ENCODE measurements around the gene CAVIN4. TPM values are rescaled to one million over a fixed set of nuclear protein-coding genes. Genes with fewer than 3 reads are reported as not detected.

CAVIN4 gene
- polyA plus RNA-seq (0.10 to 0.18 TPM (median 0.18 TPM) in 3 replicates), polyA minus RNA-seq (0.07 to 0.45 TPM in 2 of 3 replicates, not detected in the other)
- not detected for polyA plus RNA-seq (2011; ENCODE audit: low read depth)
- 0.12 TPM in 1 of 2 replicates, not detected in the other for polyA plus RNA-seq (2011; cell fraction: cytosol; rRNA removed)
- polyA plus RNA-seq (2011; cell fraction: nucleus; rRNA removed): 0.44 and 0.70 TPM in 2 replicates
- polyA plus RNA-seq (2012; ENCODE audit: low replicate concordance): 0.16 and 0.23 TPM in 2 replicates
- polyA minus RNA-seq (2011; cell fraction: cytosol; rRNA and poly(A)+ RNA removed): not detected
- 0.32 and 0.62 TPM in 2 replicates for polyA minus RNA-seq (2011; cell fraction: nucleus; rRNA and poly(A)+ RNA removed)

DNA sequence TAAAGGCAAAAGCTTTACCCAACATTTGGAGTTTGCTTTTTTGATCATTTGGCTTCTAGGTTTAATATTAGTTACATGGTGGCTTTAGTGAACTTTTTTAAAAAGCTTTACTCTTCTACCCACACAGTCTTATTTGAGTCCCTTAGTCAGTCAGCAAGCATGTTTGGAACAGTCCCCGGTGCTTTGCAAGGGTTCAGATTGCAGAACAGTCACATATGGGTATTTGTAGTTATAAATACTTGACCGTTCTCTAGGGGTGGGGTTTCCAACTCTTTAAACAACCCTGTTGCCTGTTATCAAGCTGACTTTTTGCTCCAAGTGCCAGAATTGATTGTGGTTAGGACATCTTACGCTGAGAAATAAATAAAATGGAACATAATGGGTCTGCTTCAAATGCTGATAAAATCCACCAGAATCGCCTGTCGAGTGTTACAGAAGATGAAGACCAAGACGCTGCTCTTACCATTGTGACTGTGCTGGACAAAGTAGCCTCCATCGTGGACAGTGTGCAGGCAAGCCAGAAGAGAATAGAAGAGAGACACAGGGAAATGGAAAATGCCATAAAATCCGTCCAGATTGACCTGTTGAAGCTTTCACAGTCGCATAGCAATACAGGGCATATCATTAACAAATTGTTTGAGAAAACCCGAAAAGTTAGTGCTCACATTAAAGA, at the start of gene CAVIN4:
TSS of gene CAVIN4 (plus strand) at position 304 of the 673 bp plus-strand sequence. CDS start at position 369, 65 bp downstream.
- dilution Hi-C loops (cut with MboI; ENCODE audit: extremely low pct_ligation_motif_present, low sequenced_read_pairs): loop anchor here (25.0 kb wide), 1 partner anchor 266 kb away; no protein-coding TSS in a partner anchor

DNA sequence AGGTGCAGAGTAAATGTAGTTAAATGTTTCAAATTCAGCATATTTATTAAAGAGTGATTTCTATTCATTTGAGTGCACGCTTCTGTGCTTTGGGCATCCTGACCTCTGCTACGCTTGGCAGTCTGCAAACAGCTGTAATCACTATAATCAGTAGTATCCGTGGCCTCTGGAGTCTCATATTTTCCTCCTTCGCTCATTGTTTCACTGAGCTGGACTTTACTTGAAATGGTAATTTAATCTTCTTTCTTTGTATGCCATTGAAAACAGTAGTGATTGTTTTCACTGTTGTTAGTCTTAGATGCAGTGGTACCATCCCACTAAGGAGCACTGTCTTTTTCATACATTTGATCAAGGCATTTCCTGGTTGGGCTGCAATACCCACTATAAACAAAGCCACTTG, 43.5 kb upstream of the CAVIN4 start:
- TF ChIP-seq CTCF (optimal IDR thresholded peaks at IDR 0.05 in 1 of 3, IDR thresholded peaks at IDR 0.05 in 1 of 3, conservative IDR thresholded peaks at IDR 0.05 in 1 of 3; ENCODE audit: extremely low read depth in 1 of 3, insufficient read depth in 2 of 3, low read length in 3 of 3) (no peak), EZH2 (IDR thresholded peaks at IDR 0.05; ENCODE audit: low read length) (no peak)
- FAIRE-seq: no peak
- Histone ChIP-seq H3K27me3 (ENCODE audit: control insufficient read depth, extremely low read depth, insufficient read depth, low read length) (no peaks in the 10 kb centered on the region), H3K79me2 (ENCODE audit: control insufficient read depth, insufficient read depth, low read length) (no peaks in the 10 kb centered on the region), H3K27ac (ENCODE audit: control insufficient read depth, insufficient read depth, low read length) (no peak overlapping the region), H3K9me1 (ENCODE audit: control insufficient read depth, extremely low read depth, insufficient read depth, low read length) (no peaks in the 10 kb centered on the region), H3K36me3 (ENCODE audit: control insufficient read depth in 2 of 2, extremely low read depth in 1 of 2, insufficient read depth in 2 of 2, low read length in 2 of 2) (no peaks in the 10 kb centered on the region), H2AFZ (ENCODE audit: control insufficient read depth, low read length) (no peak overlapping the region), H3K4me1 (ENCODE audit: control insufficient read depth, extremely low read depth, insufficient read depth, low read length) (no peaks in the 10 kb centered on the region), H4K20me1 (ENCODE audit: control insufficient read depth, extremely low read depth, insufficient read depth, low read length) (no peaks in the 10 kb centered on the region), H3K4me3 (ENCODE audit: control insufficient read depth in 2 of 3, extremely low read depth in 1 of 3, insufficient read depth in 2 of 3, low read depth in 1 of 3, low read length in 3 of 3) (no peak overlapping the region), H3K4me2 (ENCODE audit: control insufficient read depth, extremely low read depth, insufficient read depth, low read depth, low read length) (no peak overlapping the region), H3K9me3 (ENCODE audit: control insufficient read depth, low read depth, low read length) (no peaks in the 10 kb centered on the region), H3K9ac (ENCODE audit: control insufficient read depth, extremely low read depth, insufficient read depth, low read length) (no peak overlapping the region)
- dilution Hi-C loops (cut with MboI; ENCODE audit: extremely low pct_ligation_motif_present, low sequenced_read_pairs): no loop called here
- DNase-seq (ENCODE audit: low read depth, low spot score): no peak

More for the DNA sequence above, at the start of gene CAVIN4:
- no peak within 1 kb of the TSS for H3K4me2 ChIP-seq (ENCODE audit: control insufficient read depth, extremely low read depth, insufficient read depth, low read depth, low read length)
- H3K9me1 ChIP-seq (ENCODE audit: control insufficient read depth, extremely low read depth, insufficient read depth, low read length): no peaks in the 10 kb centered on the region
- H4K20me1 ChIP-seq (ENCODE audit: control insufficient read depth, extremely low read depth, insufficient read depth, low read length): no peaks in the 10 kb centered on the region
- DNase-seq (ENCODE audit: low read depth, low spot score): no peak
- FAIRE-seq: no peak
- no peak within 1 kb of the TSS for H3K27ac ChIP-seq (ENCODE audit: control insufficient read depth, insufficient read depth, low read length)
- no peak within 1 kb of the TSS for H2AFZ ChIP-seq (ENCODE audit: control insufficient read depth, low read length)
- H3K9ac ChIP-seq (ENCODE audit: control insufficient read depth, extremely low read depth, insufficient read depth, low read length): no peak within 1 kb of the TSS
- H3K79me2 ChIP-seq (ENCODE audit: control insufficient read depth, insufficient read depth, low read length): no peaks in the 10 kb centered on the region
- no peak within 1 kb of the TSS for H3K4me3 ChIP-seq (ENCODE audit: control insufficient read depth in 2 of 3, extremely low read depth in 1 of 3, insufficient read depth in 2 of 3, low read depth in 1 of 3, low read length in 3 of 3)
- no peaks in the 10 kb centered on the region for H3K27me3 ChIP-seq (ENCODE audit: control insufficient read depth, extremely low read depth, insufficient read depth, low read length)
- TF ChIP-seq CTCF (optimal IDR thresholded peaks at IDR 0.05 in 1 of 3, IDR thresholded peaks at IDR 0.05 in 1 of 3, conservative IDR thresholded peaks at IDR 0.05 in 1 of 3; ENCODE audit: extremely low read depth in 1 of 3, insufficient read depth in 2 of 3, low read length in 3 of 3) (no peak), EZH2 (IDR thresholded peaks at IDR 0.05; ENCODE audit: low read length) (no peak)
- H3K36me3 ChIP-seq (ENCODE audit: control insufficient read depth in 2 of 2, extremely low read depth in 1 of 2, insufficient read depth in 2 of 2, low read length in 2 of 2): no peaks in the 10 kb centered on the region
- H3K4me1 ChIP-seq (ENCODE audit: control insufficient read depth, extremely low read depth, insufficient read depth, low read length): peaks cover 7% of the 10 kb centered on the region
- no peaks in the 10 kb centered on the region for H3K9me3 ChIP-seq (ENCODE audit: control insufficient read depth, low read depth, low read length)

All from keratinocyte (primary cell).